OCI-LY3 (cell line): Measurements from ENCODE around the gene ECHS1.
"Not testable (repeated sequence)": the region's sequence is repeated elsewhere in the genome, so short reads cannot be mapped to it uniquely, and the experiment has no call there.

Experiments
- H2AFZ ChIP-seq: fragments of 200-600, 300-600 bp; shearing (Covaris generic); 2 replicates; pipeline ENCODE4 v1.6.0; 2014; ENCODE audit warnings: antibody characterized with exemption, low read depth, low read length
- H3K27ac ChIP-seq: fragments of 200-600, 300-600 bp; sonication (generic); 2 replicates; pipeline ENCODE4 v1.5.1; 2014; ENCODE audit warnings: mild to moderate bottlenecking, low read length, moderate library complexity, mixed read lengths
- H3K27me3 ChIP-seq: fragments of 200-600, 300-600 bp; sonication (generic); 2 replicates; pipeline ENCODE4 v1.6.1; 2014; ENCODE audit warnings: low read depth, low read length, mixed read lengths
- H3K36me3 ChIP-seq: fragments of 200-600, 300-600 bp; sonication (generic); replicated peaks from 2 replicates; pipeline ENCODE3; 2014; ENCODE audit warnings: low read depth, low read length, mixed read lengths
- H3K4me1 ChIP-seq: fragments of 300-600, 200-600 bp; sonication (generic); 2 replicates; pipeline ENCODE4 v1.6.1; 2014; ENCODE audit warnings: low read length, mixed read lengths
- H3K4me2 ChIP-seq: fragments of 200-600, 300-600 bp; sonication (generic); 2 replicates; pipeline ENCODE4 v1.6.1; 2014; ENCODE audit warnings: low read length, mixed read lengths
- H3K4me3 ChIP-seq: fragments of 300-600, 200-600 bp; sonication (generic); 2 replicates; pipeline ENCODE4 v1.5.1; 2014; ENCODE audit warnings: antibody characterized with exemption, mild to moderate bottlenecking, low read length, moderate library complexity
- H3K79me2 ChIP-seq: fragments of 300-600, 200-600 bp; shearing (Covaris generic); 2 replicates; pipeline ENCODE4 v1.6.1; 2014; ENCODE audit warnings: mild to moderate bottlenecking, low read length, mixed read lengths
- H3K9ac ChIP-seq: fragments of 300-600, 200-600 bp; shearing (Covaris generic); 2 replicates; pipeline ENCODE4 v1.6.0; 2014; ENCODE audit warnings: mild to moderate bottlenecking, low read length, moderate library complexity
- H3K9me3 ChIP-seq: fragments of 200-600, 300-600 bp; shearing (Covaris generic); 2 replicates; pipeline ENCODE4 v1.6.1; 2014; ENCODE audit warnings: low read length, mixed read lengths; ENCODE audit not compliant: insufficient read depth
- H4K20me1 ChIP-seq: fragments of 200-600, 300-600 bp; sonication (generic); 2 replicates; pipeline ENCODE4 v1.6.1; 2016; ENCODE audit warnings: low read length, mixed read lengths; ENCODE audit not compliant: insufficient read depth
- CTCF ChIP-seq: fragments of 200-600, 300-600 bp; sonication (generic); IDR thresholded peaks from 2 replicates; pipeline ENCODE4 v1.5.1; 2014; ENCODE audit warnings: antibody characterized with exemption, low read length, low read depth
- EZH2phosphoT487 ChIP-seq: fragments of 200-600 bp; shearing (Covaris generic); IDR thresholded peaks from 2 replicates; pipeline ENCODE4 v1.6.1; 2018; ENCODE audit warnings: antibody characterized with exemption, mixed run types, low read depth

ECHS1 gene

GRCh38 chr10:133326223-133326551, 47.0 kb downstream of the ECHS1 start:
- no peak overlapping the region for H3K9ac ChIP-seq
- H3K9me3 ChIP-seq, result no peaks in the 10 kb centered on the region
- no peak for TF ChIP-seq CTCF
- no peak for TF ChIP-seq EZH2phosphoT487
- no peak overlapping the region for H3K27ac ChIP-seq
- peaks cover 8% of the 10 kb centered on the region for H3K27me3 ChIP-seq
- H3K79me2 ChIP-seq, result no peaks in the 10 kb centered on the region
- H3K36me3 ChIP-seq, result no peaks in the 10 kb centered on the region
- H4K20me1 ChIP-seq, result no peaks in the 10 kb centered on the region
- no peaks in the 10 kb centered on the region for H3K4me1 ChIP-seq
- no peak overlapping the region for H2AFZ ChIP-seq
- H3K4me2 ChIP-seq, result no peak overlapping the region
- H3K4me3 ChIP-seq, result no peak overlapping the region

DNA sequence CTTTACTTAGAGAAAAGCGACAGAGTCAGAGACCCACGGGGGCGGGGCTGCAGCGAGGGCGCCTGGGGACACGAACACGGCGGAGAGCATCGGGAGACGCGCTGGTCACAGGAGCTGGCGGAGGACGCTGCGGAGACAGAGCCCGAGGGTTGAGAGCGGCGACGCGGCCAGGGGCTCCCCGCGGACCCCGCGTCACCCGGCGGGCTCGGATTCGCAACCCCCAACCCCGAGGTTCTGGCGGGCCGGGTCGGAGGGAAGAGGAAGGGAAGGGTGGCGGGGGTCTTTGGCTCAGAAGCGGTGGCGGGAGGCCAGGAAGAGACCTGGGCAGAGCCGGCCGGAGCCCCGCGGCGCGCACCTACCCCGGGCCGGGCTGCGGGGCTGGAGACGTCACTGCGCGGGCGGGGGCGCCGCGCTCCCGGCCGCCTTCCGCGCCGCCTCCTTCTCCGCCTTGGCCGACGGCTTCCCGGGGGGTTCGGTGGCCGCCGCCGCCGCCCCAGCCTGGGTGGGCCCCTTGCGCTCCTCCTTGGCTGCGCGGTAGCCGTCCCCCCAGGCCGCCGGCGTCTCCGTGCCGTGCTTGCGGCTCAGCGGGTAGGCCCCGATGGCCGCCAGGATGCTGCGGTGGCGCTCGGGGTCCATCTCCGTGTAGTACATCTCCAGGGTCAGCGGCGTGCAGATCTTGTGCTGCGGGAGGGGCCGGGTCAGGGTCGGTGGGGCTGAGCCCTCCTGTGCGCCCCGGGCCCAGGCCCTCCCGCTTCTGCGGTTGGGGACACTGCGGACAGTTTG, 47.5 kb downstream of the ECHS1 start:
- Histone ChIP-seq H2AFZ (no peak overlapping the region), H3K36me3 (no peaks in the 10 kb centered on the region), H3K79me2 (no peaks in the 10 kb centered on the region), H3K4me1 (no peaks in the 10 kb centered on the region), H3K27me3 (peaks cover 3% of the 10 kb centered on the region; the same call in 1 of the 2 replicates), H3K4me2 (no peak overlapping the region), H3K4me3 (no peak overlapping the region), H3K9ac (no peak overlapping the region), H4K20me1 (no peaks in the 10 kb centered on the region), H3K9me3 (no peaks in the 10 kb centered on the region), H3K27ac (no peak overlapping the region)
- TF ChIP-seq CTCF, result no peak
- no peak for TF ChIP-seq EZH2phosphoT487

DNA sequence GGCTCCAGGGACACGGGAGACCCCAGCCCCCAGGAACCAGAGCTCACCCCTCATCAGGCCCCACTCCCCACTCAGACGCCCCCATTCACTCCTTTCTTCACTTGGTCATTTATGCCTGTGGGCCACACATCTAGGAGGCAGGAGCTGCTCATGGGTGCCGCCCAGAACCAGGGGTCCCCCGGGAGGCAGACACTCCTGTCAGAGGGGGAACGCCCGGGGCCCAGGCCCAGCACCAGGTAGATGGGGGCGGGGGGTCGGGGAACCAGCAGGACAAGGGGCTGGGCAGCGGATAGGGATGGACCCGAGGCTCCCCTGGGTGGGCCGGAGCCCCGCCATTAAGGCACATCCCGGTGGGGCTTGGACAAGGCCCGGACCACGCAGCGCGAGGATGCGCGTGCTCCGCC, 48.3 kb downstream of the ECHS1 start:
- Histone ChIP-seq H3K27ac (no peak overlapping the region), H4K20me1 (no peaks in the 10 kb centered on the region), H3K4me3 (no peak overlapping the region), H3K9ac (no peak overlapping the region), H3K36me3 (no peaks in the 10 kb centered on the region), H3K27me3 (peaks cover 3% of the 10 kb centered on the region; the same call in 1 of the 2 replicates), H3K9me3 (no peaks in the 10 kb centered on the region), H3K79me2 (no peaks in the 10 kb centered on the region), H2AFZ (no peak overlapping the region), H3K4me2 (peak overlapping the region; percentile 22; the same call in 1 of the 2 replicates), H3K4me1 (no peaks in the 10 kb centered on the region)
- TF ChIP-seq CTCF (no peak), EZH2phosphoT487 (no peak)

DNA sequence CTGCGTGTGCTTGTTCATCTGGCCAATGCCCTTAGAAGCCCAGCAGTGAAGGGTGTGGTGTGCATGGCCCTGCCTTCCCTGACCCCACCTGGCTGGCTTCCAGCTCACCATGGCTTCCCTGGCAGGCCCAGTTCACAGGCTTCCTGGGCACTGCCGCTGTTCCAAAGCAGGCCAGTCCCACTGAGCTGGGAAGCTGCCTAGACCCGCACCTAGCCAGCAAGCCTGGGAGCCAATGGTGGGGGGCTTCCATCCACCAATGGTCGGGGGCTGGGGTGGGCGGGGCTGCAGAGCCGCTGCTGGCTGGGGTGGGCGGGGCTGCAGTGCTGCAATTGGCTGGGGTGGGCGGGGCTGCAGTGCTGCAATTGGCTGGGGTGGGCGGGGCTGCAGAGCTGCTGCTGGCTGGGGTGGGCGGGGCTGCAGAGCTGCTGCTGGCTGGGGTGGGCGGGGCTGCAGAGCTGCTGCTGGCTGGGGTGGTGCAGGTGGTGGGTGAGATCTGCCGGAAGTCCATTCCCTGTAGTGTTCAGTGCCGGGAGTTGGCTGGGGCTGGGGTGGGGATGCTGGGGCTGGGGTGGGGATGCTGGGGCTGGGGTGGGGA, 48.9 kb downstream of the ECHS1 start:
- Histone ChIP-seq H3K9me3 (no peaks in the 10 kb centered on the region), H3K79me2 (no peaks in the 10 kb centered on the region), H3K9ac (no peak overlapping the region), H3K4me2 (no peak overlapping the region), H2AFZ (no peak overlapping the region), H4K20me1 (no peaks in the 10 kb centered on the region), H3K4me3 (no peak overlapping the region), H3K27ac (no peak overlapping the region), H3K4me1 (no peaks in the 10 kb centered on the region), H3K27me3 (no peaks in the 10 kb centered on the region), H3K36me3 (no peaks in the 10 kb centered on the region)
- TF ChIP-seq EZH2phosphoT487 (no peak), CTCF (no peak)

DNA sequence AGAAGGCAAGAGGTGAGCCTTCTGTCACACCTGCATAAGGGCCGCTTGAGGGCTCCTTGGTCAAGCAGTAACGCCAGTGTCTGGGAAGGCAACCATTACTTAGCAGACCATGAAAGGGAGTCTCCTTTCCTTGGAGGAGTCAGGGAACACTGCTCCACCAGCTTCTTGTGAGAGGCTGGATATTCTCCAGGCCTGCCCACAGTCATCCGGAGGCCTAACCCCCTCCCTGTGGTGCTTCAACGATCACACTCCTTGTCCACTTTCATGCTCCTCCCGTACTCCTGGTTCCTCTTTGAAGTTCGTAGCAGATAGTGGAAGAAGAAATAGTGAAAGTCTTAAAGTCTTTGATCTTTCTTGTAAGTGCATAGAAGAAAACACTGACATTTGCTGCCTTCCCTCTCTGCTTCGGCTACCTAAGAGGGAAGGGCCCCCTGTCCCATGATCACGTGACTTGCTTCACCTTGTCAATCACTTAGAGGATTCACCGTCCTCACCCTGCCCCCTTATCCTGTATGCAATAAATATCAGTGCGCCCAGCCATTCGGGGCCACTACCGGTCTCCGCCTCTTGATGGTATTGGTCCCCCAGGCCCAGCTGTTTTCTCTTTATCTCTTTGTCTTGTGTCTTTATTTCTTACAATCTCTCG, 51.0 kb downstream of the ECHS1 start:
- H3K9ac ChIP-seq, H3K36me3 ChIP-seq, H3K4me3 ChIP-seq, H3K27me3 ChIP-seq, H3K27ac ChIP-seq, H3K9me3 ChIP-seq, H3K4me1 ChIP-seq, H2AFZ ChIP-seq, H4K20me1 ChIP-seq, H3K4me2 ChIP-seq, H3K79me2 ChIP-seq: not testable (repeated sequence)

DNA sequence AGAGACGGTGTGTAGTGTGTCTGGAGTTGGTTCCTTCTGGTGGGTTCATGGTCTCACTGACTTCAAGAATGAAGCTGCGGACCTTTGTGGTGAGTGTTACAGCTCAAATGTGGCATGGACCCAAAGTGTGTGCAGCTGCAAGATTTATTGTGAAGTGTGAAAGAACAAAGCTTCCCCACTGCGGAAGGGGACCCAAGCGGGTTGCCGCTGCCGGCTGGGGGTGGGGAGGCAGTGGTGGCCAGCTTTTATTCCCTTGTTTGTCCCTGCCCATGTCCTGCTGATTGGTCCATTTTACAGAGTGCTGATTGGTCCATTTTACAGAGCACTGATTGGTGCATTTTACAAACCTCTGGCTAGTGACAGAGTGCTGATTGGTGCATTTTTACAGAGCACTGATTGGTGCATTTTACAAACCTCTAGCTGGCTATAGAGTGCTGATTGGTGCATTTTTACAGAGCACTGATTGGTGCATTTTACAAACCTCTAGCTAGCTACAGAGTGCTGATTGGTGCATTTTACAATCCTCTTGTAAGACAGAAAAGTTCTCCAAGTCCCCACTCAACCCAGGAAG, 52.2 kb downstream of the ECHS1 start:
- not testable (repeated sequence) for H3K4me3 ChIP-seq, H3K4me1 ChIP-seq, H3K27me3 ChIP-seq, H3K79me2 ChIP-seq, H3K4me2 ChIP-seq, H3K36me3 ChIP-seq, H4K20me1 ChIP-seq, H3K9ac ChIP-seq, H3K27ac ChIP-seq, H2AFZ ChIP-seq, H3K9me3 ChIP-seq
